Measurements from ENCODE around the gene RBX1. TPM values are rescaled to one million over a fixed set of nuclear protein-coding genes. Genes with fewer than 3 reads are reported as not detected.

The RBX1 gene
- polyA plus RNA-seq, 1 donor from 2014 or later: 181 TPM

- Histone ChIP-seq H3K27me3 (ENCODE audit: insufficient read depth, low read depth, low read length) (no peaks in the 10 kb centered on the region), H3K4me2 (ENCODE audit: low read length) (no peak overlapping the region), H3K27ac (ENCODE audit: low read length) (no peak overlapping the region), H3K36me3 (ENCODE audit: insufficient read depth, low read length) (no peaks in the 10 kb centered on the region), H3F3A (ENCODE audit: insufficient read depth, low read length, poor library complexity, severe bottlenecking) (no peaks in the 10 kb centered on the region), H3K9me2 (ENCODE audit: insufficient read depth, low read length) (no peaks in the 10 kb centered on the region), H4K20me1 (ENCODE audit: insufficient read depth) (no peaks in the 10 kb centered on the region), H3K9me3 (ENCODE audit: low read length) (no peaks in the 10 kb centered on the region), H3K4me3 (ENCODE audit: low read length) (no peak overlapping the region), H2AFZ (ENCODE audit: low read depth, low read length) (no peak overlapping the region), H3K79me2 (replicated peaks; ENCODE audit: insufficient read depth, low read length) (no peaks in the 10 kb centered on the region), H3K9ac (ENCODE audit: low read length) (no peak overlapping the region)
- TF ChIP-seq EP300 (conservative IDR thresholded peaks at IDR 0.05; ENCODE audit: poor library complexity, severe bottlenecking): no peak
- no peak for TF ChIP-seq SMC3 (conservative IDR thresholded peaks at IDR 0.05; ENCODE audit: poor library complexity)
- TF ChIP-seq, protein P1, sequence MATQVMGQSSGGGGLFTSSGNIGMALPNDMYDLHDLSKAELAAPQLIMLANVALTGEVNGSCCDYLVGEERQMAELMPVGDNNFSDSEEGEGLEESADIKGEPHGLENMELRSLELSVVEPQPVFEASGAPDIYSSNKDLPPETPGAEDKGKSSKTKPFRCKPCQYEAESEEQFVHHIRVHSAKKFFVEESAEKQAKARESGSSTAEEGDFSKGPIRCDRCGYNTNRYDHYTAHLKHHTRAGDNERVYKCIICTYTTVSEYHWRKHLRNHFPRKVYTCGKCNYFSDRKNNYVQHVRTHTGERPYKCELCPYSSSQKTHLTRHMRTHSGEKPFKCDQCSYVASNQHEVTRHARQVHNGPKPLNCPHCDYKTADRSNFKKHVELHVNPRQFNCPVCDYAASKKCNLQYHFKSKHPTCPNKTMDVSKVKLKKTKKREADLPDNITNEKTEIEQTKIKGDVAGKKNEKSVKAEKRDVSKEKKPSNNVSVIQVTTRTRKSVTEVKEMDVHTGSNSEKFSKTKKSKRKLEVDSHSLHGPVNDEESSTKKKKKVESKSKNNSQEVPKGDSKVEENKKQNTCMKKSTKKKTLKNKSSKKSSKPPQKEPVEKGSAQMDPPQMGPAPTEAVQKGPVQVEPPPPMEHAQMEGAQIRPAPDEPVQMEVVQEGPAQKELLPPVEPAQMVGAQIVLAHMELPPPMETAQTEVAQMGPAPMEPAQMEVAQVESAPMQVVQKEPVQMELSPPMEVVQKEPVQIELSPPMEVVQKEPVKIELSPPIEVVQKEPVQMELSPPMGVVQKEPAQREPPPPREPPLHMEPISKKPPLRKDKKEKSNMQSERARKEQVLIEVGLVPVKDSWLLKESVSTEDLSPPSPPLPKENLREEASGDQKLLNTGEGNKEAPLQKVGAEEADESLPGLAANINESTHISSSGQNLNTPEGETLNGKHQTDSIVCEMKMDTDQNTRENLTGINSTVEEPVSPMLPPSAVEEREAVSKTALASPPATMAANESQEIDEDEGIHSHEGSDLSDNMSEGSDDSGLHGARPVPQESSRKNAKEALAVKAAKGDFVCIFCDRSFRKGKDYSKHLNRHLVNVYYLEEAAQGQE (IDR thresholded peaks at IDR 0.05; ENCODE audit: borderline replicate concordance): no peak
- TF ChIP-seq POLR2AphosphoS5 (IDR thresholded peaks at IDR 0.05): no peak
- no peak for TF ChIP-seq MXI1 (conservative IDR thresholded peaks at IDR 0.05; ENCODE audit: poor library complexity, severe bottlenecking)
- no peak for TF ChIP-seq RAD21 (conservative IDR thresholded peaks at IDR 0.05)
- TF ChIP-seq, protein P2, sequence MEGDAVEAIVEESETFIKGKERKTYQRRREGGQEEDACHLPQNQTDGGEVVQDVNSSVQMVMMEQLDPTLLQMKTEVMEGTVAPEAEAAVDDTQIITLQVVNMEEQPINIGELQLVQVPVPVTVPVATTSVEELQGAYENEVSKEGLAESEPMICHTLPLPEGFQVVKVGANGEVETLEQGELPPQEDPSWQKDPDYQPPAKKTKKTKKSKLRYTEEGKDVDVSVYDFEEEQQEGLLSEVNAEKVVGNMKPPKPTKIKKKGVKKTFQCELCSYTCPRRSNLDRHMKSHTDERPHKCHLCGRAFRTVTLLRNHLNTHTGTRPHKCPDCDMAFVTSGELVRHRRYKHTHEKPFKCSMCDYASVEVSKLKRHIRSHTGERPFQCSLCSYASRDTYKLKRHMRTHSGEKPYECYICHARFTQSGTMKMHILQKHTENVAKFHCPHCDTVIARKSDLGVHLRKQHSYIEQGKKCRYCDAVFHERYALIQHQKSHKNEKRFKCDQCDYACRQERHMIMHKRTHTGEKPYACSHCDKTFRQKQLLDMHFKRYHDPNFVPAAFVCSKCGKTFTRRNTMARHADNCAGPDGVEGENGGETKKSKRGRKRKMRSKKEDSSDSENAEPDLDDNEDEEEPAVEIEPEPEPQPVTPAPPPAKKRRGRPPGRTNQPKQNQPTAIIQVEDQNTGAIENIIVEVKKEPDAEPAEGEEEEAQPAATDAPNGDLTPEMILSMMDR (IDR thresholded peaks at IDR 0.05; ENCODE audit: poor library complexity, severe bottlenecking): no peak
- TF ChIP-seq EZH2 (IDR thresholded peaks at IDR 0.05; ENCODE audit: borderline replicate concordance, insufficient read depth, low read length, poor library complexity, severe bottlenecking): no peak
- no peak for TF ChIP-seq TAF1 (IDR thresholded peaks at IDR 0.05; ENCODE audit: low read depth)
Observed at GRCh38 chr22:41003976-41004375, 52.8 kb downstream of the RBX1 start.

DNA sequence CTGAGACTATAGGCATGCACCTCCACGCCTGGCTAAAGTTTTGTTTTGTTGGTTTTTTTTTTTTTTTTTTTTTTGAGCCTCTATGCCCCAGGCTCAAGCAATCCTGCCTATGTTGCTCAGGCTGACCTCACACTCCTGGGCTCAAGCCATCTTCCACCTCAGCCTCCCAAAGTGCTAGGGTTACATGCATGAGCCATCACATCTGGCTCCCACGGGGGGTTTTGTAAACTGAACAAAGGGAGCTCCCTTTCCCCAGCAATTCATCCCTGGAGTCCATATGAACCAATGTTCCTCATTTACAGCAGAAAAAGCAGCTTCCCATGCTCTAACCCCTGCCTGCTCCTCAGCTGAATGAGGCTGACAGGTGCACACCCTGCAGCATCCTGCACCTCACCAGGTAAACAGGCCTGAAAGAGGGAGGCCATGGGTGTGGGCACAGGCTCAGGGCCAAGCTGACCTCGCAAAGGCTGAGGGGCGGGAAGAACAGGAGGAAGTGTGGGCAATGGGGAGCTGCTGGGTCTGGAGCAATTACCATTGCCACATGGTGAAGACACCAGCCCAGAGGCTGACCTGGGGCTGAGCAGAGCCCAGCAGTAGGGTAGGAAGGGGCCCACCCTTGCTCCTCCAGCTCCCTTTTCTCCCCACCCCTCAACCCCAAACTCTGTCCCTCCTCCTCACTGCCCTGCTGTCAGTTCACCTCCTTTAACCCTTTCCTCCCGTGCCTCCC, 58.2 kb downstream of the RBX1 start:
- no peaks in the 10 kb centered on the region for H3K79me2 ChIP-seq (replicated peaks; ENCODE audit: insufficient read depth, low read length)
- H3K27me3 ChIP-seq (ENCODE audit: insufficient read depth, low read depth, low read length): no peaks in the 10 kb centered on the region
- H3K36me3 ChIP-seq (ENCODE audit: insufficient read depth, low read length): no peaks in the 10 kb centered on the region
- no peak overlapping the region for H2AFZ ChIP-seq (ENCODE audit: low read depth, low read length)
- H3K9me3 ChIP-seq (ENCODE audit: low read length): no peaks in the 10 kb centered on the region
- H3K4me2 ChIP-seq (ENCODE audit: low read length): no peak overlapping the region
- H4K20me1 ChIP-seq (ENCODE audit: insufficient read depth): no peaks in the 10 kb centered on the region
- H3K4me3 ChIP-seq (ENCODE audit: low read length): no peak overlapping the region
- H3K9ac ChIP-seq (ENCODE audit: low read length): no peak overlapping the region
- H3K9me2 ChIP-seq (ENCODE audit: insufficient read depth, low read length): no peaks in the 10 kb centered on the region
- no peaks in the 10 kb centered on the region for H3F3A ChIP-seq (ENCODE audit: insufficient read depth, low read length, poor library complexity, severe bottlenecking)
- no peak overlapping the region for H3K27ac ChIP-seq (ENCODE audit: low read length)
- TF ChIP-seq MXI1 (conservative IDR thresholded peaks at IDR 0.05; ENCODE audit: poor library complexity, severe bottlenecking) (no peak), POLR2AphosphoS5 (IDR thresholded peaks at IDR 0.05) (no peak), RAD21 (conservative IDR thresholded peaks at IDR 0.05) (no peak), EP300 (conservative IDR thresholded peaks at IDR 0.05; ENCODE audit: poor library complexity, severe bottlenecking) (no peak), TAF1 (IDR thresholded peaks at IDR 0.05; ENCODE audit: low read depth) (no peak), EZH2 (IDR thresholded peaks at IDR 0.05; ENCODE audit: borderline replicate concordance, insufficient read depth, low read length, poor library complexity, severe bottlenecking) (no peak), SMC3 (conservative IDR thresholded peaks at IDR 0.05; ENCODE audit: poor library complexity) (no peak)
- TF ChIP-seq, protein P1 (IDR thresholded peaks at IDR 0.05; ENCODE audit: borderline replicate concordance): no peak
- TF ChIP-seq, protein P2 (IDR thresholded peaks at IDR 0.05; ENCODE audit: poor library complexity, severe bottlenecking): no peak
